Ascending aorta (tissue), 2 donors: ENCODE results near the gene PARK7. TPM values are rescaled to one million over a fixed set of nuclear protein-coding genes. Genes with fewer than 3 reads are reported as not detected.
A peak's percentile ranks its signal among the peaks of the same experiment; 100 is the strongest.

Experiments used
- DNase-seq, 2 donors: peaks; one replicate each; pipeline ENCODE4 v3.0.0-alpha.2; 2019; ENCODE audit warnings: low spot score in 2 of 2
- H3K27ac ChIP-seq, 2 donors: fragments of 200-600 bp; sonication (generic); one replicate each; pipeline ENCODE4 v1.5.1; 2016 to 2017; ENCODE audit warnings: mild to moderate bottlenecking in 1 of 2
- H3K27me3 ChIP-seq: fragments of 200-600 bp; sonication (generic); one replicate; pipeline ENCODE4 v1.5.1; 2017
- H3K36me3 ChIP-seq, 2 donors: fragments of 200-600 bp; sonication (generic); one replicate each; pipeline ENCODE4 v1.5.1; 2016
- H3K4me1 ChIP-seq, 2 donors: fragments of 200-600 bp; sonication (generic); one replicate each; pipeline ENCODE4 v1.5.1; 2016 to 2017; ENCODE audit warnings: mild to moderate bottlenecking in 1 of 2
- H3K4me3 ChIP-seq, 2 donors: fragments of 200-600 bp; sonication (generic); one replicate each; pipeline ENCODE4 v1.5.1; 2016 to 2017; ENCODE audit warnings: mild to moderate bottlenecking in 1 of 2
- H3K9me3 ChIP-seq, 2 donors: fragments of 200-600 bp; sonication (generic); one replicate each; pipeline ENCODE4 v1.5.1; 2016
- CTCF ChIP-seq, 3 experiments: fragments of 200-600 bp in 2 of 3; fragments of 450-650 bp in 1 of 3; sonication (generic) in 2 of 3; IDR thresholded peaks; one replicate each; pipeline ENCODE4 v1.5.1; 2016 to 2019; ENCODE audit warnings: antibody characterized with exemption in 3 of 3, mild to moderate bottlenecking in 1 of 3, moderate library complexity in 1 of 3
- intact Hi-C: fragments of 100-400 bp; cut with DNase I; formaldehyde crosslinking; loops from one replicate; pipeline ENCODE4 v1.15.1; 2023
- total RNA-seq: library from RNA; depleted of rRNA; stranded (reverse); fragments of >200 nt; gene quantifications from one replicate; pipeline ENCODE4 v1.1.0, GENCODE V29; 2016

PARK7 gene
- total RNA-seq, 1 donor from 2014 or later, result 103 TPM

- H3K27ac ChIP-seq, result peak overlapping the region; percentile 82 to 94
- peak overlapping the region; percentile 73 to 76 for H3K4me3 ChIP-seq
- H3K36me3 ChIP-seq, result no peaks in the 10 kb centered on the region
- peak; percentile 82 to 98 for DNase-seq
- intact Hi-C loops, result no loop called here
- peaks cover 0 to 4% of the 10 kb centered on the region in 2 donors for H3K4me1 ChIP-seq
- H3K9me3 ChIP-seq, result no peaks in the 10 kb centered on the region
- TF ChIP-seq CTCF (IDR thresholded peaks at IDR 0.05), result peak in 1 of 3 experiments; percentile 3
- H3K27me3 ChIP-seq, result no peaks in the 10 kb centered on the region
These were observed 7.5 kb upstream of the PARK7 start for GRCh38 chr1:7953850-7954609.

GRCh38 chr1:7954683-7955082 lies 6.8 kb upstream of the PARK7 start:
- peaks cover 0 to 4% of the 10 kb centered on the region in 2 donors for H3K4me1 ChIP-seq
- no peak for DNase-seq
- H3K4me3 ChIP-seq, result peak overlapping the region; percentile 73 to 76
- intact Hi-C loops, result no loop called here
- H3K27me3 ChIP-seq, result no peaks in the 10 kb centered on the region
- TF ChIP-seq CTCF (IDR thresholded peaks at IDR 0.05), result no peak
- H3K9me3 ChIP-seq, result no peaks in the 10 kb centered on the region
- H3K36me3 ChIP-seq, result no peaks in the 10 kb centered on the region
- peak overlapping the region; percentile 82 to 94 for H3K27ac ChIP-seq

GRCh38 chr1:7956218-7957032 lies 5.1 kb upstream of the PARK7 start:
- Histone ChIP-seq H3K4me3 (no peak overlapping the region), H3K36me3 (no peaks in the 10 kb centered on the region), H3K9me3 (no peaks in the 10 kb centered on the region), H3K27ac (no peak overlapping the region), H3K27me3 (no peaks in the 10 kb centered on the region), H3K4me1 (peaks cover 0 to 11% of the 10 kb centered on the region in 2 donors)
- DNase-seq, result peak in 1 of 2 donors; percentile 54
- no peak for TF ChIP-seq CTCF (IDR thresholded peaks at IDR 0.05)
- intact Hi-C loops, result no loop called here

- intact Hi-C loops, result no loop called here
- DNase-seq, result peak in 1 of 2 donors; percentile 44
- Histone ChIP-seq H3K36me3 (peaks cover 3 to 5% of the 10 kb centered on the region in 2 donors), H3K4me3 (peak overlapping the region in 1 of 2 donors; percentile 72), H3K27ac (no peak overlapping the region), H3K9me3 (no peaks in the 10 kb centered on the region), H3K4me1 (peaks cover 0 to 36% of the 10 kb centered on the region in 2 donors), H3K27me3 (no peaks in the 10 kb centered on the region)
- no peak for TF ChIP-seq CTCF (IDR thresholded peaks at IDR 0.05)
These were observed 1.3 kb upstream of the PARK7 start for GRCh38 chr1:7960165-7960564.

- intact Hi-C loops, result no loop called here
- no peak for TF ChIP-seq CTCF (IDR thresholded peaks at IDR 0.05)
- Histone ChIP-seq H3K27ac (peak overlapping the region; percentile 91 to 93), H3K27me3 (no peaks in the 10 kb centered on the region), H3K9me3 (no peaks in the 10 kb centered on the region), H3K36me3 (peaks cover 10 to 11% of the 10 kb centered on the region in 2 donors), H3K4me3 (peak overlapping the region; percentile 72), H3K4me1 (peaks cover 0 to 41% of the 10 kb centered on the region in 2 donors)
- DNase-seq, result no peak
These were observed 670 bp upstream of the PARK7 start for GRCh38 chr1:7960867-7961215.
